DOHH2 (cell line): ENCODE data around the gene RAPH1.

Experiments
- CTCF ChIP-seq: fragments of 200-600 bp; sonication (generic); IDR thresholded peaks from one replicate; pipeline ENCODE4 v1.5.1; 2014; ENCODE audit warnings: antibody characterized with exemption, mild to moderate bottlenecking, low read depth, low read length; ENCODE audit not compliant: poor library complexity, severe bottlenecking
- EZH2phosphoT487 ChIP-seq: fragments of 200-600 bp; sonication (generic); IDR thresholded peaks from 2 replicates; pipeline ENCODE4 v1.6.1; 2017; ENCODE audit warnings: borderline replicate concordance, mild to moderate bottlenecking, antibody characterized with exemption, low read length, moderate library complexity, mixed read lengths

DNA sequence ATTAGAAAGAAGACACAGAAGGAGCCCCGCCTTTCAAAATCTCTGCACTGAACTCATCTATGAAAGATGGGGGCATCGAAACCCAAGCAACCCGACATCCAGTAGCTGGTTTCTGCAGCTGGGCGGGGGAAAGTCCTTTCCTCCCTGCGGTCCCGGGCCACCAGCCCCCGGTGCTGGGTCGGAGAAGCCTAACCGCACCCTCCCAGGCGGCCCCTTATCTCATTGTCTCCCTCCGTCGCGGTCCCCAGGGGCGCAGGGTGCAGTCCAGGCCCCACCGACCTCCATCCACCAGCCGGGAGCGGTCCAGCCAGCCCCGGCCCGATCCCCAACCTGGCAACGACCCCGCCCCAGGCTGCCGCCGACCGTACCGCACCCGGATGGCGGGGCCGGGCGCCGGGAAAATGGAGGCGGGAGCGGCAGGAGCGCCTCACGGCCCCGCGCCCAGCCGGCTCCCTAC is 452 bp downstream of the RAPH1 start:
- TF ChIP-seq CTCF = no peak
- peak; percentile 97; the same call in 1 of the 2 replicates for TF ChIP-seq EZH2phosphoT487
